OCI-LY1 (cell line): ENCODE measurements around the gene MUC6.

Experiments
- CTCF ChIP-seq: fragments of 200-600 bp; sonication (generic), shearing (Covaris generic); IDR thresholded peaks from 2 replicates; pipeline ENCODE4 v1.5.1; 2017; ENCODE audit warnings: mild to moderate bottlenecking, antibody characterized with exemption, low read length, moderate library complexity, mixed read lengths
- EZH2 ChIP-seq: fragments of 200-600 bp; sonication (generic), shearing (Covaris generic); IDR thresholded peaks from 2 replicates; pipeline ENCODE4 v1.8.0; 2017; ENCODE audit warnings: borderline replicate concordance, mixed run types, mild to moderate bottlenecking, antibody characterized with exemption, low read length, moderate library complexity, mixed read lengths

DNA sequence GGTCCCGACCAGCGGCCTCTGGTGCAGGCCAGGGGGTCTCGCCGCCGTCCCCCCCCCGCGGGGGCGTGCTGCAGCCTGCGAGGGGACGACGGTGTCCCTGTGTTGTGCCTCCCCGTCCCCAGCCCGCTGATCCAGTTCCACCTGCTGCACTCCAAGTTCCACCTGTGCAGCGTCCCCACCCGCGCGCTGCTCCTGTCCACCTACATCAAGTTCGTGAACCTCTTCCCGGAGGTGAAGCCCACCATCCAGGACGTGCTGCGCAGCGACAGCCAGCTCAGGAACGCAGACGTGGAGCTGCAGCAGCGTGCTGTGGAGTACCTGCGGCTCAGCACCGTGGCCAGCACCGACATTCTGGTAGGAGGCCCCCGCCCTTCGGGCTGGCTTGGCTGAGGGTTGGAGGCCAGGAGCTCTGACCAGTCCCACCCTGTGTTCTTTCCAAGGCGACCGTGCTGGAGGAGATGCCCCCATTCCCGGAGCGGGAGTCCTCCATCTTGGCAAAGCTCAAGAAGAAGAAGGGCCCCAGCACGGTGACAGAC is 42.8 kb downstream of the MUC6 start:
- no peak for TF ChIP-seq CTCF
- no peak for TF ChIP-seq EZH2
